Neural progenitor cell (in vitro differentiated cells): ENCODE measurements around the gene LAMC1.

Source experiments
- CTCF ChIP-seq: fragments of 200-600 bp; sonication (generic); IDR thresholded peaks from 2 replicates; pipeline ENCODE4 v1.5.1; 2017; ENCODE audit warnings: antibody characterized with exemption, mild to moderate bottlenecking
- EZH2 ChIP-seq: fragments of 200-600 bp; sonication (generic); IDR thresholded peaks from 2 replicates; pipeline ENCODE4 v1.6.1; 2017; ENCODE audit warnings: antibody characterized with exemption, mild to moderate bottlenecking, moderate library complexity
- EZH2phosphoT487 ChIP-seq: fragments of 200-600 bp; sonication (generic); IDR thresholded peaks from 2 replicates; pipeline ENCODE4 v1.6.1; 2017; ENCODE audit warnings: antibody characterized with exemption

DNA sequence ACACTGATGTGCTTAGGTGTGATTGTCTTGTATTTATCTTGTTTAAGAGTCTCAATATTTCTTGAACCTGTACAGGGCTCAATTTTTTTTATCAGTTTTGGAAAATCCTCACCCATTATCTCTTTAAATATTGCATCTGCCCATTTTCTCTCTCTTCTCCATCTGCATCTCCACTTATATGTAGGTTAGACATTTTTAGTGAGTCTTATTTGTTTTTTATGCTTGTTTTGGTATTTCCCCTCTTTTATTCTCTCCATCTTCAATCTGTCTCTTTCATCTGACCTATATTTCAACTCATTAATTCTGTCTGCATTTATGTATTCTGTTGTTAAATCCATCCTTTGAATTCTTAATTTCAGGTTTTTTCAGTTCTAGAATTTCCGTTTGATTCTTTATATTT lies 37.3 kb upstream of the LAMC1 start:
- TF ChIP-seq CTCF (no peak), EZH2phosphoT487 (no peak), EZH2 (no peak)
